Ovary (tissue), 9 donors: ENCODE data around the gene FKBP11. TPM values are rescaled to one million over a fixed set of nuclear protein-coding genes. Genes with fewer than 3 reads are reported as not detected.
"Not testable (repeated sequence)": the region's sequence is repeated elsewhere in the genome, so short reads cannot be mapped to it uniquely, and the experiment has no call there.

Source experiments
- DNase-seq, 5 donors: peaks; one replicate each; pipeline ENCODE4 v3.0.0-alpha.2; 2019 to 2020
- H3K27ac ChIP-seq, 2 donors: fragments of 200-600 bp; one replicate each; pipeline versions ENCODE4 v1.5.1 to v1.8.0; 2019 to 2022
- H3K27me3 ChIP-seq: fragments of 200-600 bp; one replicate; pipeline ENCODE4 v1.8.0; 2022
- H3K36me3 ChIP-seq: fragments of 200-600 bp; sonication (generic); one replicate; pipeline ENCODE4 v1.5.1; 2019
- H3K4me1 ChIP-seq: one replicate; pipeline ENCODE4 v1.8.1; 2013; ENCODE audit warnings: mild to moderate bottlenecking, moderate library complexity; ENCODE audit not compliant: insufficient read depth
- H3K4me3 ChIP-seq: fragments of 200-600 bp; sonication (generic); one replicate; pipeline ENCODE4 v1.5.1; 2017
- H3K9me3 ChIP-seq, 2 donors: fragments of 200-600 bp in 1 of 2; sonication (generic) in 1 of 2; one replicate each; pipeline versions ENCODE4 v1.5.1 to v1.8.1; 2013 to 2019; ENCODE audit warnings: mild to moderate bottlenecking in 1 of 2, moderate library complexity in 1 of 2
- CTCF ChIP-seq, 3 donors: fragments of 450-650 bp in 2 of 3; fragments of 200-600 bp in 1 of 3; IDR thresholded peaks; one replicate each; pipeline versions ENCODE4 v1.5.1 to v1.8.0; 2016 to 2022; ENCODE audit warnings: antibody characterized with exemption in 3 of 3, mild to moderate bottlenecking in 1 of 3
- EP300 ChIP-seq: sonication (generic); formaldehyde crosslinking; IDR thresholded peaks from one replicate; pipeline ENCODE4 v1.6.1; 2017; ENCODE audit warnings: antibody characterized with exemption
- POLR2A ChIP-seq: fragments of 450-650 bp; IDR thresholded peaks from one replicate; pipeline ENCODE4 v1.6.1; 2017; ENCODE audit warnings: antibody characterized with exemption, mild to moderate bottlenecking, moderate library complexity
- WGBS, 3 donors: extraction: QIAGEN DNeasy Blood & Tissue Kit in 1 of 3; methylation state at CpG; one replicate each; pipeline versions ENCODE4 v1.1.5 to v1.1.7; 2013 to 2017; 5-methylcytosine and 5-hydroxymethylcytosine counted together
- intact Hi-C, 4 donors: fragments of 100-400 bp; cut with DNase I; formaldehyde crosslinking; loops; one replicate each; pipeline versions ENCODE4 v1.11.0 to v1.15.1; 2022 to 2023
- polyA plus RNA-seq, 2 donors: library from polyadenylated mRNA; stranded (reverse); fragments of 200-250 nt in 1 of 2; fragments of 350-450 nt in 1 of 2; fragmentation: Illumina TruSeq in 1 of 2; extraction: RNeasy Lipid Tissue Mini Kit (QIAGEN cat#74804) in 1 of 2; gene quantifications; one replicate each; pipeline ENCODE4 v1.2.3, GENCODE V29; 2013 to 2014
- total RNA-seq, 7 donors: library from RNA; depleted of rRNA in 2 of 7; stranded (reverse); fragments of >200 nt in 2 of 7; fragmentation: NEBNext Ultra II Directional in 3 of 7; extraction: Animal tissue kit (Norgen Biotek cat#: 25700) in 3 of 7; gene quantifications; one replicate each; pipeline versions ENCODE4 v1.1.0 to v1.2.4, GENCODE V29; 2016 to 2023
- donor health status: DM: no; HTN: no; CAD: no; lungs with moderate emphysema.
- donor health status: DM: no; HTN: no; CAD: no.
- donor health status: Bipolar disorder and iron deficiency.
- donor health status: DM: yes; HTN: yes; CAD: no.
- donor health status: DM: no; HTN: no; CAD: no.
- donor health status: DM: yes; HTN: yes; CAD: no.

FKBP11 gene
- total and polyA plus RNA-seq, 9 donors: 6.6 to 40.9 (median 15.8) TPM

- intact Hi-C loops: no loop called here
- 62 to 74% (median 63%) methylated on average over 3 of the region's 3 CpGs for WGBS, 3 donors
- H3K4me3 ChIP-seq: no peak overlapping the region
- H3K36me3 ChIP-seq: no peaks in the 10 kb centered on the region
- no peaks in the 10 kb centered on the region for H3K4me1 ChIP-seq
- no peak overlapping the region for H3K27ac ChIP-seq
- no peaks in the 10 kb centered on the region for H3K9me3 ChIP-seq
- no peaks in the 10 kb centered on the region for H3K27me3 ChIP-seq
- no peak for DNase-seq
- TF ChIP-seq EP300 (no peak), CTCF (IDR thresholded peaks at IDR 0.05) (no peak), POLR2A (no peak)
Observed at GRCh38 chr12:48917857-48918537, 7.3 kb downstream of the FKBP11 start.

- Histone ChIP-seq H3K4me3 (no peak overlapping the region), H3K9me3 (no peaks in the 10 kb centered on the region), H3K27ac (no peak overlapping the region), H3K36me3 (no peaks in the 10 kb centered on the region), H3K4me1 (no peaks in the 10 kb centered on the region), H3K27me3 (no peaks in the 10 kb centered on the region)
- intact Hi-C loops: no loop called here
- TF ChIP-seq EP300 (no peak), POLR2A (no peak), CTCF (IDR thresholded peaks at IDR 0.05) (no peak)
- no peak for DNase-seq
Observed at GRCh38 chr12:48910196-48910595, 15.1 kb downstream of the FKBP11 start.

GRCh38 chr12:48909698-48910097 lies 15.6 kb downstream of the FKBP11 start:
- H3K36me3 ChIP-seq, intact Hi-C loops, H3K27me3 ChIP-seq, H3K27ac ChIP-seq, H3K4me1 ChIP-seq, DNase-seq, H3K4me3 ChIP-seq, H3K9me3 ChIP-seq: not testable (repeated sequence)
- 84 to 94% (median 86%) methylated on average over 11 of the region's 11 CpGs for WGBS, 3 donors

GRCh38 chr12:48907245-48907644 lies 18.0 kb downstream of the FKBP11 start:
- Histone ChIP-seq H3K4me3 (no peak overlapping the region), H3K4me1 (peaks cover 3% of the 10 kb centered on the region), H3K36me3 (no peaks in the 10 kb centered on the region), H3K27ac (no peak overlapping the region), H3K27me3 (no peaks in the 10 kb centered on the region), H3K9me3 (no peaks in the 10 kb centered on the region)
- intact Hi-C loops: no loop called here
- no peak for DNase-seq
- no peak for TF ChIP-seq CTCF (IDR thresholded peaks at IDR 0.05)
- TF ChIP-seq EP300: no peak
- no peak for TF ChIP-seq POLR2A
- WGBS, 3 donors: 31 to 45% (median 40%) methylated on average over 3 of the region's 3 CpGs

GRCh38 chr12:48903982-48904411 lies 21.3 kb downstream of the FKBP11 start:
- H3K27ac ChIP-seq: no peak overlapping the region
- peak overlapping the region; percentile 37 for H3K4me3 ChIP-seq
- TF ChIP-seq EP300: no peak
- TF ChIP-seq CTCF (IDR thresholded peaks at IDR 0.05): peak; percentile 34 to 65 (median 53)
- TF ChIP-seq POLR2A: no peak
- intact Hi-C loops: no loop called here
- no peaks in the 10 kb centered on the region for H3K27me3 ChIP-seq
- peaks cover 3% of the 10 kb centered on the region for H3K4me1 ChIP-seq
- WGBS, 3 donors: 0 to 1% (median 0%) methylated on average over 19 of the region's 19 CpGs
- H3K36me3 ChIP-seq: no peaks in the 10 kb centered on the region
- H3K9me3 ChIP-seq: no peaks in the 10 kb centered on the region
- peak; percentile 70 to 86 (median 83) for DNase-seq
